ENCODE measurements around the gene FOXL3.

The FOXL3 gene

DNA sequence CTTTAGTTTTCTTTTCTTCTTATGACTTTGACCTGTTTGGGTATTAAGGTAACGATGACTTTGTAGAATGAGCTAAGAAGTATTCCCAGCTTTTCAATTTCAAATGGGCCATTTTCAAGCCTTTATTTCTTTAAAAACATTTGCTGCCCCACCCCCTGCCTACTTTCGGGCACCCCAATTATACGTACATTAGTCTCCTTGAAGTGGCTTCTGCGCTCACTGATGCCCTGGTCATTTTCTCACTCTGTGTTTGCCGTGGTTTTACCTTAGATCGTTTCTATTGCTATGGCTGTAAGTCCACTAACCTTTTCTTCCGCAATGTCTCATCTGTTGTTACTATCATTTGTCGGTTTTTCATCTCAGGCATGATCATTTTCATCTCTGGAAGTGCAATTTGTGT lies 24.9 kb downstream of the FOXL3 start:
- TF ChIP-seq CTCF (IDR thresholded peaks at IDR 0.05; ENCODE audit: low read depth, low read length, missing control alignments): no peak
- no peak for DNase-seq (ENCODE audit: low read depth)
- in situ Hi-C loops (cut with HindIII; ENCODE audit: low sequenced_read_pairs): no loop called here
- no peak overlapping the region for H3K4me3 ChIP-seq (ENCODE audit: low read depth, low read length)

DNA sequence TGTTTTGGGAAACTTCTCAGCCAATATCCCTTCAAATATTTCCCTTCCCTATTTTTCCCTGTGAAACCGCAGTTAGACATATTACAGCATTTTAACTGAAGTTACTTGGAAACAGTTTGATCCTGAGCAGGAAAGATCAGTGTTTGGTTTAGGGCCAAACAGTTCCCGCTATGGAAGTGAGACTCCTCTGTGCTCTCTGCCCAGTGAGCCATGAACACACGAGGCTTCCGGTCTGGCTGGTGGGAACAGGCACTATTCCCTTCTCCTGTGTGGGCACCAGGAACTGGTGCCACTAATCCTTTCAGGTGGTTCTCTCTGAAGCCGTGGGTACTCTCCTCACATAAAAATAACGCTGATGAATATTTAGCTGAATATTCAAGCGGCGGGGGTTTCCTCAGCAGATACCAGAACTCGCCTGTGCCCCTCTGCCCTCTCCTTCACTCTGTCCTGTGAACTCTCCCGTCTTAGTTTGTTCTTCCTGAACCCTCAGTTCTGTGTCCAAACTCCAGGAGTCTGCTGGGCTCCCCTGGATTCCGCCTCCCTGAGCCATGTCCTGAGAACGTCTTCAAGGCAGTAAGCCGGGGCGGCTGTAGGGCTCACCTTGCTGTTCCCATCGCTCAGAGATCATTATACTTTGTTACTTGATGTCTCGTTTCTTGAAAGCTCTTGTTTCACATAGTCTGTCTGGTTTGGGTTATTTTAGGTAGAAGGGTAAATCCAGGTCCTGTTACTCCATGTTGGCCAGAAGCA lies 25.7 kb downstream of the FOXL3 start:
- in situ Hi-C loops (cut with HindIII; ENCODE audit: low sequenced_read_pairs): no loop called here
- DNase-seq (ENCODE audit: low read depth): no peak
- H3K4me3 ChIP-seq (ENCODE audit: low read depth, low read length): no peak overlapping the region
- no peak for TF ChIP-seq CTCF (IDR thresholded peaks at IDR 0.05; ENCODE audit: low read depth, low read length, missing control alignments)

DNA sequence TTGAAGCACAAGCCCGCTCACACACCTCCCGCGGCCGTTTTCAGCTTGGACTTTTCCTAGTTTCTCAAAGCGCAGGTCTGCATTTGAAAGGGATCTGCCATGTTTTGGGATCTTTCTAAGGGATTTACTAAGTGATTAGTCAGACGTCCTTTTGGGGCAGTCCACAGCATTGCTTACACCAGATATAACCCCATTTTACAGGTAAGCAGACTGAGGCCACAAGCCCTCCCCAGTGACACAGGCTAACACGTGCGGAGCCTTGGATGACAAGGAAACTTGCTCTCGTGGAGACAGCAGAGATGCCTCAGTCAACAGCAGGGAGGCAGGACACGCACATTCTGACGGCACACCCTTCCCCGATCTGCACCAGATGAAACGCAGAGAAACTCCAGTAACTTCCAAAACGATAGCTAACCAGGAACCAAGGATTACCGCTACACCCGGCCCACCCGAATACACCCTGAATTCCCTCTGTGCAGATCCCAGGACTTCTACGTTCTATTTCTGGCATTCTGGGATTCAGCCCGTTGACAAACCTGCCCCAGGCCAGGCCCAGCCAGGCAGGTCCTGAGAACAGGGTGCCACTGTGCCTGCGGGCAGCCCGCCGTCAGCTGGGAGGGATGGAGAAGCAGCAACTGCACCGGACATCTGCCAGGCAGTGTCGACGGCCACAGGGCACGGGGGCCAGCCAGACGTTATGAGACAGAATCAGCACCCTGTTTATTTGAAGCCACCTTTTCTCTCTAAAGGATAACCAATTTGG lies 27.9 kb downstream of the FOXL3 start:
- in situ Hi-C loops (cut with HindIII; ENCODE audit: low sequenced_read_pairs): no loop called here
- no peak for DNase-seq (ENCODE audit: low read depth)
- TF ChIP-seq CTCF (IDR thresholded peaks at IDR 0.05; ENCODE audit: low read depth, low read length, missing control alignments): no peak
- H3K4me3 ChIP-seq (ENCODE audit: low read depth, low read length): no peak overlapping the region

- in situ Hi-C loops (cut with HindIII; ENCODE audit: low sequenced_read_pairs): no loop called here
- H3K4me3 ChIP-seq (ENCODE audit: low read depth, low read length): no peak overlapping the region
- TF ChIP-seq CTCF (IDR thresholded peaks at IDR 0.05; ENCODE audit: low read depth, low read length, missing control alignments): no peak
- DNase-seq (ENCODE audit: low read depth): no peak
These were observed 28.5 kb downstream of the FOXL3 start for GRCh38 chr7:318476-318875.

DNA sequence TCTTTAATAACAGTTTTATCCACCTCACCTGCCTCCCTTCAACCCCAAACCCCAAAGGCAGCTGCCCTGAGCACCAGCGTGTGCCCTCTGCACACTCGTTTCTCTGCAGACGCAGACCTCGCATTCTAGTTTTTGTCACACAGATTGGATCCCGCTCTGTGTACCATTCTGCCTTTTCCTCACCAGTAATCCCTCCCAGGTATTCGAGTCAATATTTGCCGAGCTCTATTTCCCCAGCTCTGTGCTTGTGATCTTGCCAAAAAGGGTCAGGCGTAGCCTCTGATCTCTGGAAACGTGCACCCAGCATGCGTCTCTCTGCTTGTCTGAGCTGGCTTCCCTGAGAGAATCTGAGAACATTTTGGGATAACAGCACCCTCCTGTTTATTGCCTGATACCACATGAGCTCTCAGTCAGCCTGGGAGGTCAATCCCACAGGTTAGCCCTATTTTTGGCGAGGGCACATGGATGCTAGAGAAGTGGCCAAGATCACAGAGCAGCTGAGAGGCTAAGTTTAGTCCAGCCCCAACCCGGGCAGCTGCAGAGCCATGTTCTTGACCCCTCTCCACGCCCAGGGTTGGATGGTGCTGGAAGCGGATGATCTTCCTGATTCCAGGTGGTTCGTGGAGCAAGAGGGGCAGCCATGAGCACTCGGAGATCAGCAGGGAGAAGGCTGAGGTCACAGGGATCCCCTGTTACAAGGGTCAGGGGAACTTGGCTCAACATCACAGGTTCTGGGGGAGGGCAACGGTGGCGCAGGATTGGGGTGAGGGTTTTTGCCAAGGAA lies 29.1 kb downstream of the FOXL3 start:
- no peak for TF ChIP-seq CTCF (IDR thresholded peaks at IDR 0.05; ENCODE audit: low read depth, low read length, missing control alignments)
- DNase-seq (ENCODE audit: low read depth): no peak
- in situ Hi-C loops (cut with HindIII; ENCODE audit: low sequenced_read_pairs): no loop called here
- no peak overlapping the region for H3K4me3 ChIP-seq (ENCODE audit: low read depth, low read length)

- no peak overlapping the region for H3K4me3 ChIP-seq (ENCODE audit: low read depth, low read length)
- TF ChIP-seq CTCF (IDR thresholded peaks at IDR 0.05; ENCODE audit: low read depth, low read length, missing control alignments): no peak
- no peak for DNase-seq (ENCODE audit: low read depth)
- in situ Hi-C loops (cut with HindIII; ENCODE audit: low sequenced_read_pairs): no loop called here
These were observed 30.3 kb downstream of the FOXL3 start for GRCh38 chr7:320297-320696.
